HL-60 (cell line): Measurements from ENCODE around the gene RAB44.
A peak's percentile ranks its signal among the peaks of the same experiment; 100 is the strongest.
"Not testable (repeated sequence)": the region's sequence is repeated elsewhere in the genome, so short reads cannot be mapped to it uniquely, and the experiment has no call there.

Experiments used
- DNase-seq, 2 experiments: peaks; one replicate each; pipeline ENCODE4 v3.0.0-alpha.2; 2010 to 2020; ENCODE audit warnings: low read depth in 1 of 2, low spot score in 1 of 2
- H3K27ac ChIP-seq: fragments of 250-450 bp; sonication (Bioruptor Pico); replicated peaks from 2 replicates; pipeline ENCODE4 v1.5.1; 2020; ENCODE audit warnings: mild to moderate bottlenecking, moderate library complexity
- H3K27me3 ChIP-seq: fragments of 250-450 bp; sonication (Bioruptor Pico); 2 replicates; pipeline ENCODE4 v1.5.1; 2021; ENCODE audit warnings: mild to moderate bottlenecking, moderate library complexity; ENCODE audit not compliant: insufficient read depth, poor library complexity, severe bottlenecking
- H3K4me3 ChIP-seq: replicated peaks from 2 replicates; pipeline ENCODE4 v1.5.1; 2011; ENCODE audit warnings: mild to moderate bottlenecking, control low read depth, low read length; ENCODE audit not compliant: insufficient read depth
- GABPA ChIP-seq: IDR thresholded peaks from 2 replicates; pipeline ENCODE4 v1.6.1; 2012; ENCODE audit warnings: low read depth
- POLR2AphosphoS5 ChIP-seq: IDR thresholded peaks from 2 replicates; pipeline ENCODE4 v1.6.1; 2012; ENCODE audit warnings: low read depth
- SPI1 ChIP-seq: IDR thresholded peaks from 2 replicates; pipeline ENCODE4 v1.6.1; 2012; ENCODE audit warnings: low read depth, mild to moderate bottlenecking, borderline replicate concordance
- TF ChIP-seq, protein P1 (sequence below): IDR thresholded peaks from one replicate; pipeline ENCODE4 v1.5.1; 2011; ENCODE audit warnings: low read length, control low read depth, inconsistent platforms; ENCODE audit not compliant: insufficient read depth
- TF ChIP-seq, protein P2 (sequence below): IDR thresholded peaks from 2 replicates; pipeline ENCODE4 v1.6.1; 2012; ENCODE audit warnings: low read depth; ENCODE audit not compliant: insufficient replicate concordance

The RAB44 gene

DNA sequence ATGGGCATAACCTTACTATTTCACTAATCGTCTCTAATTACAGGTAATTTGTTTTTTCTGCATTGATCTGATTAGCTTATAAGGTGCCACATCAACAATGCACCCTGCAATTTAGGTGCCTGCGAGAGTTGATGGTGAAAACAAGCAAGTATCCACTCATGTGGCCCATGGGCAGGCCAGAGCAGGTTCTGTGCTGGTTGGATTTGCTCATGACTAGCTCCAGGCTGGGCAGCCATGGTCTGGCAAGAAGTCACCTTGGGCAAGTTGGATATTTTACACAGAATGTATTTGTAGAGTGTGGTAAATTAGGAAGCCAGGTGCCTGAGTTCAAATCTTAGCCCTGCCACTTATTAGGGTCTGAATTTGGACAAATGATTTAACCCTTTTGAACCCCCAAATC lies 25.3 kb downstream of the RAB44 start:
- Histone ChIP-seq H3K27ac (no peak overlapping the region), H3K27me3 (no peaks in the 10 kb centered on the region), H3K4me3 (no peak overlapping the region)
- no peak for TF ChIP-seq SPI1
- no peak for TF ChIP-seq GABPA
- DNase-seq, result no peak

DNA sequence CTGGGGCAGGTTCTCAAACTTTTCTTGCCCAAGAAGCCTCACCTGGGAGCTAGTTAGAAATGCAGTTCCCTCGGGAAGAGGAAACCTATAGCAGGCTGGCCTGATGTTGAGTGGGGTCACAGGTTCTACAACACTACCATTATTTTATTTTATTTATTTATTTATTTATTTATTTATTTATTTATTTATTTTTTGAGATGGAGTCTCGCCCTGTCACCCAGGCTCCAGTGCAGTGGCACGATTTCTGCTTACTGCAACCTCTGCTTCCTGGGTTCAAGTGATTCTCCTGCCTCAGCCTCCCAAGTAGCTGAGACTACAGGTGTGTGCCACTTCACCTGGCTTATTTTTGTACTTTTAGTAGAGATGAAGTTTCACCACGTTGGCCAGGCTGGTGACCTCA lies 26.4 kb downstream of the RAB44 start:
- DNase-seq, H3K27me3 ChIP-seq, H3K4me3 ChIP-seq, H3K27ac ChIP-seq: not testable (repeated sequence)

GRCh38 chr6:36724514-36725390 lies 27.1 kb downstream of the RAB44 start:
- H3K4me3 ChIP-seq, result no peak overlapping the region
- H3K27ac ChIP-seq, result no peak overlapping the region
- H3K27me3 ChIP-seq, result no peaks in the 10 kb centered on the region
- DNase-seq, result peak in 1 of 2 experiments; percentile 55
- TF ChIP-seq, protein P1, sequence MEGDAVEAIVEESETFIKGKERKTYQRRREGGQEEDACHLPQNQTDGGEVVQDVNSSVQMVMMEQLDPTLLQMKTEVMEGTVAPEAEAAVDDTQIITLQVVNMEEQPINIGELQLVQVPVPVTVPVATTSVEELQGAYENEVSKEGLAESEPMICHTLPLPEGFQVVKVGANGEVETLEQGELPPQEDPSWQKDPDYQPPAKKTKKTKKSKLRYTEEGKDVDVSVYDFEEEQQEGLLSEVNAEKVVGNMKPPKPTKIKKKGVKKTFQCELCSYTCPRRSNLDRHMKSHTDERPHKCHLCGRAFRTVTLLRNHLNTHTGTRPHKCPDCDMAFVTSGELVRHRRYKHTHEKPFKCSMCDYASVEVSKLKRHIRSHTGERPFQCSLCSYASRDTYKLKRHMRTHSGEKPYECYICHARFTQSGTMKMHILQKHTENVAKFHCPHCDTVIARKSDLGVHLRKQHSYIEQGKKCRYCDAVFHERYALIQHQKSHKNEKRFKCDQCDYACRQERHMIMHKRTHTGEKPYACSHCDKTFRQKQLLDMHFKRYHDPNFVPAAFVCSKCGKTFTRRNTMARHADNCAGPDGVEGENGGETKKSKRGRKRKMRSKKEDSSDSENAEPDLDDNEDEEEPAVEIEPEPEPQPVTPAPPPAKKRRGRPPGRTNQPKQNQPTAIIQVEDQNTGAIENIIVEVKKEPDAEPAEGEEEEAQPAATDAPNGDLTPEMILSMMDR, result peak; percentile 13
- TF ChIP-seq, protein P2, sequence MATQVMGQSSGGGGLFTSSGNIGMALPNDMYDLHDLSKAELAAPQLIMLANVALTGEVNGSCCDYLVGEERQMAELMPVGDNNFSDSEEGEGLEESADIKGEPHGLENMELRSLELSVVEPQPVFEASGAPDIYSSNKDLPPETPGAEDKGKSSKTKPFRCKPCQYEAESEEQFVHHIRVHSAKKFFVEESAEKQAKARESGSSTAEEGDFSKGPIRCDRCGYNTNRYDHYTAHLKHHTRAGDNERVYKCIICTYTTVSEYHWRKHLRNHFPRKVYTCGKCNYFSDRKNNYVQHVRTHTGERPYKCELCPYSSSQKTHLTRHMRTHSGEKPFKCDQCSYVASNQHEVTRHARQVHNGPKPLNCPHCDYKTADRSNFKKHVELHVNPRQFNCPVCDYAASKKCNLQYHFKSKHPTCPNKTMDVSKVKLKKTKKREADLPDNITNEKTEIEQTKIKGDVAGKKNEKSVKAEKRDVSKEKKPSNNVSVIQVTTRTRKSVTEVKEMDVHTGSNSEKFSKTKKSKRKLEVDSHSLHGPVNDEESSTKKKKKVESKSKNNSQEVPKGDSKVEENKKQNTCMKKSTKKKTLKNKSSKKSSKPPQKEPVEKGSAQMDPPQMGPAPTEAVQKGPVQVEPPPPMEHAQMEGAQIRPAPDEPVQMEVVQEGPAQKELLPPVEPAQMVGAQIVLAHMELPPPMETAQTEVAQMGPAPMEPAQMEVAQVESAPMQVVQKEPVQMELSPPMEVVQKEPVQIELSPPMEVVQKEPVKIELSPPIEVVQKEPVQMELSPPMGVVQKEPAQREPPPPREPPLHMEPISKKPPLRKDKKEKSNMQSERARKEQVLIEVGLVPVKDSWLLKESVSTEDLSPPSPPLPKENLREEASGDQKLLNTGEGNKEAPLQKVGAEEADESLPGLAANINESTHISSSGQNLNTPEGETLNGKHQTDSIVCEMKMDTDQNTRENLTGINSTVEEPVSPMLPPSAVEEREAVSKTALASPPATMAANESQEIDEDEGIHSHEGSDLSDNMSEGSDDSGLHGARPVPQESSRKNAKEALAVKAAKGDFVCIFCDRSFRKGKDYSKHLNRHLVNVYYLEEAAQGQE, result no peak

GRCh38 chr6:36725581-36725980 lies 28.0 kb downstream of the RAB44 start:
- no peak overlapping the region for H3K4me3 ChIP-seq

More at GRCh38 chr6:36725581-36725980, 28.0 kb downstream of the RAB44 start:
- H3K27me3 ChIP-seq, result no peaks in the 10 kb centered on the region
- no peak for DNase-seq
- TF ChIP-seq, protein P1, result no peak
- no peak for TF ChIP-seq GABPA
- no peak for TF ChIP-seq POLR2AphosphoS5
- TF ChIP-seq, protein P2, result no peak
- no peak for TF ChIP-seq SPI1
- H3K27ac ChIP-seq, result no peak overlapping the region
